ENCODE measurements around the gene CDSN.

DNA sequence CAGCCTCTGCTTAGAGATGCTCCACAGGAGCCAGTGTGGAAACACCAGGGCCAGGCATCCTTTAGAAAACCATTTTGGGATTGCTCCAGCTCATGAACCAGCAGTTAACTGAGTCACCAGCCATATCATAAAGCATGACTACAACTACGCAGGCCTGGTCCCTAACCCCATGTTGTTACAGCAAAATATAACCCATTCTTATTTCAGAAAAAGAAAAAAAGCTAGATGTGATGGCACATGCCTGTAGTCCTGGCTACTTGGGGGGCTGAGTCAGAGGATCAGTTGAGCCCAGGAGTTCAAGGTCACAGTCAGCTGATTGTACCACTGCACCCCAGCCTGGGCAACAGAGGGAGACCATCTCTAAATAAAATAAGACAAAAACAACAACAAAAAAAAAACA is 44.7 kb downstream of the CDSN start:
- no peak for TF ChIP-seq POLR2A (IDR thresholded peaks at IDR 0.05; ENCODE audit: low read depth, low read length)
- TF ChIP-seq POLR2AphosphoS5 (IDR thresholded peaks at IDR 0.05; ENCODE audit: low read depth, low read length), result no peak
- TF ChIP-seq PAX5 (IDR thresholded peaks at IDR 0.05; ENCODE audit: insufficient read depth, low read length, severe bottlenecking), result no peak
- TF ChIP-seq POU2F2 (IDR thresholded peaks at IDR 0.05; ENCODE audit: low read depth, low read length), result no peak
- no peak for TF ChIP-seq SPI1 (IDR thresholded peaks at IDR 0.05; ENCODE audit: low read depth, low read length)

All from GM12891 (cell line).